GM12874 (cell line): Measurements from ENCODE around the gene SCN8A.

Experiments
- CTCF ChIP-seq: IDR thresholded peaks from 2 replicates; pipeline ENCODE4 v1.5.1; 2011; ENCODE audit warnings: low read depth, mild to moderate bottlenecking, control low read depth, low read length, moderate library complexity; ENCODE audit not compliant: insufficient read depth

Gene SCN8A

GRCh38 chr12:51788876-51789275 is 197.8 kb downstream of the SCN8A start:
- no peak for TF ChIP-seq CTCF

- TF ChIP-seq CTCF, result no peak
Measured at GRCh38 chr12:51792417-51792816, 201.4 kb downstream of the SCN8A start.

- TF ChIP-seq CTCF, result no peak
Measured at GRCh38 chr12:51793201-51793600, 202.2 kb downstream of the SCN8A start.

- no peak for TF ChIP-seq CTCF
Measured at GRCh38 chr12:51797301-51797700, 206.3 kb downstream of the SCN8A start.

GRCh38 chr12:51798501-51798900 is 207.5 kb downstream of the SCN8A start:
- no peak for TF ChIP-seq CTCF

- no peak for TF ChIP-seq CTCF
Measured at GRCh38 chr12:51801027-51801426, 210.0 kb downstream of the SCN8A start.

- TF ChIP-seq CTCF, result no peak
Measured at GRCh38 chr12:51806896-51807295, 215.9 kb downstream of the SCN8A start.

- TF ChIP-seq CTCF, result no peak
Measured at GRCh38 chr12:51809193-51809592, 218.2 kb downstream of the SCN8A start.
